GM12801 (cell line): ENCODE measurements around the gene GPNMB.

Experiments
- TF ChIP-seq, protein P1 (sequence below): IDR thresholded peaks from one replicate; pipeline ENCODE4 v1.5.1; 2011; ENCODE audit warnings: control low read depth; ENCODE audit not compliant: insufficient read length; ENCODE audit errors: extremely low read depth

The GPNMB gene

DNA sequence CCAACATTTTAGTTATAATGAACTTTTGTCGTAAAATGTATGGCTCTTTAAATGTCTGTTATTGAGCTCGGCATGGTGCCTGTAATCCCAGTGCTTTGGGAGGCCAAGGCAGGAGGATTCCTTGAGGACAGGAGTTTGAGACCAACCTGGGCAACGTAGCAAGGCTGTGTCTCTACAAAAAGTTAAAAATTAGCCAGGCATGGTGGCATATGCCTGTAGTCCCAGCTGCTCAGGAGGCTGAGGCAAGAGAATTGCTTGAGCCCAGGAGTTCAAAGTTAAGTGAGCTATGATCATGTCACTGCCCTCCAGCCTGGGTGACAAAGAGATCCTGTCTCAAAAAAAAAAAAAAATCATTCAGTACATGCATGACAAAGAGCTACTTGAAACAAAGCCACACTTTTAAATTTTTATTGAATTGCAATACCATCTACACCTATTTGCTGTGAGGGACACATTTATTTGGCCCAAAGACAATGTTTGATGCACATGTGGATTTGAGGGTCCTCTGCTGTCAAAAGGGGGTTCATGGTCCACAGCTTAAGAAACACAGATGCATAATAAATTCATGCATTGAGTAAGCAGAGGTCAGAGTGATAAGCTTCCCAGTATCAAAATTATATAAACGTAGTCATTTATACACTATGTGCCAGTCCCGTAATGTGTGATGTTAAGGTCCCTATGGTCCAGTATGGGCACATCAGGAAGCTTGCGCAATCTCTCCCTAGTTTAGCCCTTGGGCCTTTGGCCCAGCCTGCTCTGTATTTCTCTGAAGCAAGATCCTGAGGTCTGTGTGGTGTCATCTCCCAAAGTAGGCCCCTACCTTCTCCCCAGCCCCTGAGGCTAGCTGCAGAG is 48.2 kb downstream of the GPNMB start:
- TF ChIP-seq, protein P1, sequence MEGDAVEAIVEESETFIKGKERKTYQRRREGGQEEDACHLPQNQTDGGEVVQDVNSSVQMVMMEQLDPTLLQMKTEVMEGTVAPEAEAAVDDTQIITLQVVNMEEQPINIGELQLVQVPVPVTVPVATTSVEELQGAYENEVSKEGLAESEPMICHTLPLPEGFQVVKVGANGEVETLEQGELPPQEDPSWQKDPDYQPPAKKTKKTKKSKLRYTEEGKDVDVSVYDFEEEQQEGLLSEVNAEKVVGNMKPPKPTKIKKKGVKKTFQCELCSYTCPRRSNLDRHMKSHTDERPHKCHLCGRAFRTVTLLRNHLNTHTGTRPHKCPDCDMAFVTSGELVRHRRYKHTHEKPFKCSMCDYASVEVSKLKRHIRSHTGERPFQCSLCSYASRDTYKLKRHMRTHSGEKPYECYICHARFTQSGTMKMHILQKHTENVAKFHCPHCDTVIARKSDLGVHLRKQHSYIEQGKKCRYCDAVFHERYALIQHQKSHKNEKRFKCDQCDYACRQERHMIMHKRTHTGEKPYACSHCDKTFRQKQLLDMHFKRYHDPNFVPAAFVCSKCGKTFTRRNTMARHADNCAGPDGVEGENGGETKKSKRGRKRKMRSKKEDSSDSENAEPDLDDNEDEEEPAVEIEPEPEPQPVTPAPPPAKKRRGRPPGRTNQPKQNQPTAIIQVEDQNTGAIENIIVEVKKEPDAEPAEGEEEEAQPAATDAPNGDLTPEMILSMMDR: no peak

DNA sequence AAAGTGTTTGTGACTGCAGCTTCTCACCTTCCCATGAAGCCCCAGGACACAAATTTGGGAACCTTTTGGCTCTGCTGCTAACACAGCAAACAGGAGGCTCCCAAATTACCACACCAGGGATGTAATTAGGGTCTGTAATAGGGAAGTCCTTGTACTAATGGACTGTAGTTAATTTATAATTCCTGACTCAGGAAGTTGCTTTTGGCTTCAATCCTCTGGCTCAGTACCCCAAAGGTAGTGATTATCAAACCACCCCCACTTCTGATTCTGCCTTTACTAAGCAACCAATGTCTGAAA is 48.8 kb downstream of the GPNMB start:
- TF ChIP-seq, protein P1: no peak

DNA sequence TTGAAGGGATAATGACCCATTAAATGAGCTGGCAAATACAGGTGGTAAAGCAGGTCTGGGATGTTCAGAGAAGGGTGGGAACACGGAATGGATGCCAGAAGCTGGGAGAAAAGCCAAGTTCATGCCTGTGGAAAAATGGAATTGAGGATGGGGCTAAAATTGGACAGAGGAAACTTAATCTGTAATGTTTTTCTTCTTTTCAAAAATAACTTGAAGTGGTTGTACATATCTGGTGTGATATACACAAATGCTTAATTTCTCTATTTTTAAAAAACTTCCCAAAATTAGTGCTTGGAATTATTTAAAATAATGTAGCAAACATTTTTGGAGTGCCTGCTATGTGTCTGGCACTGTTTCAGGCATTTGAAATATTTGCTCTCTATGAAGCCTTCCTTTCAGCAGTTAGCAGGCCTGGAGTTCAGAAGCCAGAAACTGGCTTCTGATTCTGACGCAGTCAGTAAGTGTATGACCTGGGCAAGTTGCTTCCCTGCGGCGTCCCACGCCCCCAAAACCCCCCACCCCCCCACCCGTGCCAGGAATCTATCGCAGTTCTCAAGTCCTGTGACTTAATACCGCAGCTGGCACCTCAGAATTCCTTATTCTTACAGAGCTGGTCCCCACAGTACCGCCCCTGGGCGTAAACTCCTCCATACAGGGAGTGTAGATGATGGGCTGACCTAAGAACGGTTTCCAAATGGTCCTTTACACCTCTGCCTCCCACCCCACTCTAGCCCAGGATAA is 51.7 kb downstream of the GPNMB start:
- TF ChIP-seq, protein P1: no peak

DNA sequence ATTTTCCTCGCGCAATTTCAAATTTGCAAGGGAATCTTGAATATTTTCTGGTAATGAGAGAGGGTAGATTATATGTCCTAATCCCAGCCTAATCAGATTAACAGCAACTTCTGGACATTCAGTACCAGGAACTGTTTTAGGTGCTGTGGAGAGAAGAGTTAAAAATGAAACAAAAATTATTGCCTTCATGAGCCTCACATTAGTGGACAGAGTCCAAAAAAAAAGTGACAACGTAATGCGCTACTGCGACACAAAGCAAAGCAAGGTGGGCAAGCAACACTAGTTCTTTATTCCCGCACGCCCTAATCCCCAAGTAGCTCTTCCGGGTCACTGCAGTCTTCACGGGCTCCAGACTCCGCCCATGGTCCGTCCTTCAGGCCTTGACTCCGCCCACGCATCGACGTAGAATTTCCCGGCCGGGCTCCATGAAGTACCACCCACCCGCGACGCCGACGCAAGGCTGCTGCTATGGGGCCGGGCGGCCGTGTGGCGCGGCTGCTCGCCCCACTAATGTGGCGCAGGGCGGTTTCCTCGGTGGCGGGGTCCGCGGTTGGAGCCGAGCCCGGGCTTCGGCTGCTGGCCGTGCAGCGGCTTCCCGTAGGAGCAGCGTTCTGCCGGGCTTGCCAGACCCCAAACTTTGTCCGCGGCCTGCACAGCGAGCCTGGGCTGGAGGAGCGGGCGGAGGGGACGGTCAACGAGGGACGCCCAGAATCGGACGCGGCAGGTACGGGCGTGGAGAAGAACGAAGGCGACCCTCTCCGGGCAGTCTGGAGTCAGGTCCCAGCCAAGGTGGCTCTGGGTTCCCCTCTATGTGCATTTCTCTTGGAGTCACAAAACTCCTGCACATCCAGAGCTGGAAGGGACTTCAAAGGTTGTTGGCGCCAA is 52.6 kb downstream of the GPNMB start, which contains the start of gene MALSU1:
Gene MALSU1, plus strand, starts transcription at position 455 of the 885 bp plus-strand sequence. Its CDS starts 14 bp downstream, at position 469.
- TF ChIP-seq, protein P1: no peak

DNA sequence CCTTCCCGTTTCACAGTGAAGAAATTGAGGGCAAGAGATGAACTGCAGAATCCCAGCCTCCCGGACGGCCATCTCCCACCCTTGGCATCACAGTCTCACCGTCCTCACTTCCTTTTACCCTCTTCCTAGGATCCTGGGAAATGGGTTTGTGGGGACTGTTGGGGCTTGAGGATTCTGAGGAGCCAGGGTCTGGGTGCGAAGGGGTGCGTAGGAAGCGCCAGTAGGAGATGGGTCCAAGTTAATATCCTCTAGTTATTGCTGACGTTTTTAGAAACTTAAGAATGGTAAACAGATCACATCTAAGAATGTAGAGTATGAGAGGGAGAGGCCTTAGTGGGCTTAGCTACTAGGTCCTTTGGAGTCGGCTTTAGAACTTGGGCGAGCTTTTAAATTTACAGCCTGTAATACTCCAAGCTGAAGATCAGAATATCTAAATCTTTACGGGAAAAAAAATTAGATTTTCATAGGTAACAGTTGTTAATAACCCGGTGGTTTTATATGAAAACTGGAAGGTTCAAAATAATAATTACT is 53.3 kb downstream of the GPNMB start:
- TF ChIP-seq, protein P1: no peak

DNA sequence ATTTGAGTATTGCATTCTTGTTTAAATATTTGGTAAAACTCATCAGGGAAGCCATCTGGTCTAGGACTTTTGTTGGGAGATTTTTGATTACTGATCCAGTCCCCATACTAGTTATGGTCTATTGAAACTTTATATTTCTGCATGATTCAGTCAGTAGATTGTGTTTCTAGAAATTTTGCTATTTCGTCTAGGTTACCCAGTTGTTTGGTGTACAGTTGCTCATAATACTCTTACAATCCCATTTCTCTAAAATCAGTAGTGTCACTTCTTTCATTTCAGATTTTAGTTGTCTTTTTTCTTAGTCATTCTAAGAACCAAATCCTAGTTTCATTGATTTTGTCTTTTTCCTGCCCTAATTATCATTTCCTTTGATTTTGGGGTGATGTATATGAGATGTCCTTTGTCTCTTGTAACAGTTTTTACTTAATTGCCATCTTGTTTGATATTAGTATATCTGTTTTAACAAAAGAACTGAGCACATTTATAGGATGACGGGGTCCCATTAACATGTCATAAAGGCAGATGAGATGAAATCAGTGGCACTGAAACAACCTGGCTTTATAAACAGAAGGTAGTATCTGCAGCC is 60.5 kb downstream of the GPNMB start:
- TF ChIP-seq, protein P1: no peak

DNA sequence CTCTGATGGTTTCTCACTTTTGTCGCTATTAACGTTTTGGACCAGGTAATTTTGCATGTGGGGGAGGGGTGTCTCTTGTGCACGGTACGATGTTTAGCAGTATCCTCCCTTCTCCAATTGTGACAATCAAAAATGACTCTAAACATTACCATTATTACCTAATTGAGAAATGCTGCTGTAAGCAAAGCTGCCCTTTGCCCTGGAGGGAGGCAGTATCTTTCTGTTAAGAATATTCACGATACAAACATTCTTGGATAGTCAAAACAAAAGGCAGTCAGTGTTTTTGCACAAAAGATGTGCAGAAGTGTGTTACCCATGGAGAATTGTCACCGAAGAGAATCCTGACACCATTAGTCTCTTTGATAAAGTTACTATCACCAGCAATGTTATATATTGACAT is 62.2 kb downstream of the GPNMB start:
- TF ChIP-seq, protein P1: no peak
